CD4-positive, alpha-beta T cell treated with Interleukin-21 for 1 hour (primary cell): Measurements from ENCODE around the gene AP3S2.
"Not testable (repeated sequence)": the region's sequence is repeated elsewhere in the genome, so short reads cannot be mapped to it uniquely, and the experiment has no call there.

Experiments
- DNase-seq: peaks from one replicate; pipeline ENCODE4 v3.0.0-alpha.2; 2020

Gene AP3S2

DNA sequence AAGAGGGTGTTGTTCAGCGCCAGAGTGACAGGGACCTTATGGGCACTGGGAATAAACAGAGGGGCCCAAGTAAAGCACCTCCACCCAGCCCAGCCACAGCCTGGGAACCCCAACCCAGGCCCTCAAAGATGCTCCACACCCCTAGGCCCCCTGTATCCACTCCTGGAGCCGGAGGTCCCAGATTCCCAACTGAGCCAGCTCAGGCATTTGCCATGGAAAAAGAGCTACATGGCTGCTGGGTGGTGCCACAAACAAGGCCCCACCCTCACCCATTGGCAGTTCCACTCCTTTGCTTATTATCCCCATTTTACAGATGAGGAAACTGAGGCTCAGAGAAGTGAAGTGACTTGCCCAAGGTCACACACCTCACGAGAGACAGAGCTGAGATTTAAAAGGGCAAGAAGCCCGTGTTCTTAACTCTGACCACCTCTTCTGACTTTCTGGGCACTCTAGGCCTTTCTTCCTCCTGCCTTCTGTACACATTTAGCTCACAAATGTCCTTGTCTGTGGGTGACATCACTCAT, 96.1 kb downstream of the AP3S2 start:
- no peak for DNase-seq

DNA sequence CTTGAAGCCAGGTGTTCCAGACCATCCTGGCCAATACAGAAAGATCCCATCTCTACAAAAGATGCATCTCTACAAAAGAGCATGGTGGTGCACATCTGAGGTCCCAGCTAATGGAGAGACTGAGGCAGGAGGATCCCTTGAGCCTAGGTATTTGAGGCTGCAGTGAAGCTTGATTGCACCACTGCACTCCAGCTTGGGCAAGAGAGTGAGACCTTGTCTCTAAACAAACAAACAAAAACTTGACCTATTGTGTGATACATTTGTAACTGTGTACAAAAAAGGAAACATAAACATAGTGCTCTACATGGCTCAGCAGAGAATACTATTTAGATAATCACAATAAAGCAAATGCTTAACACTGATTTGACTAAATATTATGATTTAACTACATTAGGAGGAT, 97.8 kb downstream of the AP3S2 start:
- no peak for DNase-seq

DNA sequence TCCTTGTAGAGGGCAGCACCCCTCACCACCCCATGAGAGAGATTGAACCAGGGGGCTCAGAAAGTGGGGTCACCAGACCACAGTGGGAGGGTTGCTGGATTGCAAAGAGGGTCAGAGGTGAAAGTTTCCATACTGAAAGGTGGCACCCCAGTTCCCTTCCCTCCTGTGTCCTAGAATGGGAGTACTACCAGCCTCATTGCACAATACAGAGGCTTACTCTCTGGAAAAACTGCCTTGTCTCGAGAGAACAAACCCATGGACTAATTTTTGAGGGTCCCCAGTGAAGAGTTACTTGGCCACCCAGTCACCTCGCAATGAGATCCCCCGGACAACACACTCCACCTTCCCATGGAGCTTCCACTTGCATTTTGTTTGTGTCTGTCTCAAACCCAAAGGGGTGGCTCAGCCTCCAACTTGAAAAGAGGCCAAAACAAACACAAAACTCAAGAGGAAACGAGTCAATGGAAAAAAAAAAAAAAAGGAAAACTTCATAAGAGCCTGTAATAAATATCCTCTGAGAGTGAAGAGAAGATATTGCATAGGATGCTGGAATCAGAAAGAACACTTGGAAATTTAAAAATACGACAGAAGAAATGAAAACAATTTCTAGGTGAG, 99.1 kb downstream of the AP3S2 start:
- DNase-seq: no peak

DNA sequence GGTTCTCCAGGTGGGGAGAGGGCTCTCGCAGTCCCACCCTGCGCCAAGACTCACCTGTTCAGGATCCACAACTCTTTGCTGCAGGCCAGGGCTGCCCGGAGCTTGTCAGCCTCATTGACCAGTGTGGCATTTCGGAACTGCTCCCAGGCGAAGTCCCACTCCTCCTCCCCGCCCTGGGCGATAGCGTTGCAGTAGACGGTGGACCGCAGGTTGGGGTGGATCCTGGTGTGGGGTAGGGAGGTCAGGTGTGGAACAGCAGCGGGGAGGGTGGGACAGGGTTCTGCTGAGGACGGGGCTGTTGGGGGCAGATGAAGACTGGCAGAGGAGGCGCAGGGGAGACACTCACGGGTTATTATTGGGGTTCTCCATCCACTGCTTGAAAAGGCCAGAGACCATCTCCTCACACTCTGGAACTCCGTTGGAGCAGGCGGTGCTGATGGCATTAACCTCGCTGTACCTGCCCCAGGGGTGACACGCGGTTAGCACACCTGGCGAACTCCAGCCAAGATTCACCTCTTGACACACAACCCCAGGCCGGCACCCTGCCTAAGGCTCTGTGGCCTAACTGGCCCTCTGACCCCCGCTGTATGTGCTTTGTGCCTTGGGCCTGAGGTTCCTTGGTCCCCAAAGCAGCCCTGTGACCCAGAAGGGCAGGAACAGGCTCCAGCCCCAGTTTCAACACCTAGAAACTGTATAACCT, 101.5 kb downstream of the AP3S2 start:
- DNase-seq: no peak

DNA sequence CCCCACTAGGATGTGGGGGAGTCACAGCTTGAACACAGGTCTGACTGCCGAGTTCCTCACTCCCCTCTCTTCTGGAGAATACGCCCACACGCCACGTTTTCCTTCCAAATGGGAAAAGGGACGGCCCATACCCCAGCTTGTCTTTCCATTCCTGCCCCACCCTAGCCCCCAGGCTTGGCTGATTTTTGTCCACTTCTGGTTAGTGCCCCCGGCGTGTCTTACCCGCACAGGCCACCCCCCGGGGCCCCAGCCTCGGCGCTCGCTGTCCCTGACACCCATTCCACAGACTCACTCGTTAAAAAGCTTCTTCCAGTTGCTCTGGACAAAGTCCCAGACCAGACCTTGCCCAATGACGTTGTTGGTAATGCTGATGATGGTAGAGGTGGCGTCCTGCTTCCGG, 103.1 kb downstream of the AP3S2 start:
- DNase-seq: no peak

DNA sequence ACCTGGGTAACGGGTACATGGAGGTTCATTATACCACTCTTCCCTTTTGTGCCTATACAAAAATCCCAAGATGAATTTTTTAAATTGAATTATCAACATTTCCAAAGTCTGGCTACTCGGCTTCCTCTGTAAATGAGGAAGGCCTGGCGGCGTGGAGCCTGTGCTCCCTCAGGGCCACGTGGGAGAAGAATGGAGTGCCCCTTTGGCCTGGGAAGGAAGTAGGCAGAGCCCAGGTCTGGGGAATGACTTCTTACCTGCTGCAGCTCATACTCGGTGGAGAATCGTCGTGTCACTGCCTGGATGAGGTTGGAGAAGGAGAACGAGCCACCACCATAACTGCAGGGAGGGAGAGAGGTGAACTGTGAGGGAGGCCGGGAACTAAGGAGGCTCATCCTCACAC, 103.6 kb downstream of the AP3S2 start:
- no peak for DNase-seq

DNA sequence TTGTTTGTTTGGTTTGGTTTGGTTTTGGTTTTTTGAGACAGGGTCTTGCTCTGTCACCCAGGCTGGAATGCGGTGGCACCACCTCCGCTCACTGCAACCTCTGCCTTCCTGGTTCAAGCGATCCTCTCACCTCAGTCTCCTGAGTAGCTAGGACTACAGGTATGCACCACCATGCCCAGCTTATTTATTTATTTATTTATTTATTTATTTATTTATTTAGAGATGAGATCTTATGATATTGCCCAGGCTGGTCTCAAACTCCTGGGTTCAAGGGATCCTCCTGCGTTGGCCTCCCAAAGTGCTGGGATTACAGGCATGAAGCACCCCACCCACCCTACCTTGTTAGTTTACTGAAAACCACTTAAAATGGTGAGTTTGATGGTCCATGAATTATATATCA, 105.2 kb downstream of the AP3S2 start:
- DNase-seq: not testable (repeated sequence)

DNA sequence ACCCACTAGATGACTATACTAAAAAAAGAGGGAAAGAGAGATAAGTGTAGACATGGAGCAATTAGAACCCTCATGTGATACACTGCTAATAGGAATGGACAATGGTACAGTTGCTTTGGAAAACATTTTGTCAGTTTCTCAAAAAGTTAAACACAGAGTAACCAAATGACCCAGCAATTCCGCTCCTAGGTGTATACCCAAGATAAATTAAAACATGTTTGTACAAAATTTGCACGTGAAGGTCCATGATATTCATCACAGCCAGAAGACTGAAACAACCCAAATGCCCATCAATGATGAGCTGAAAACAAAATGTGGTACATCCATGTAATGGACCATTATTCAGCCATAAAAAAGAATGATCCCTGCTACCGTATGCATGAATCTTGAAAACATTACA, 105.8 kb downstream of the AP3S2 start:
- no peak for DNase-seq

DNA sequence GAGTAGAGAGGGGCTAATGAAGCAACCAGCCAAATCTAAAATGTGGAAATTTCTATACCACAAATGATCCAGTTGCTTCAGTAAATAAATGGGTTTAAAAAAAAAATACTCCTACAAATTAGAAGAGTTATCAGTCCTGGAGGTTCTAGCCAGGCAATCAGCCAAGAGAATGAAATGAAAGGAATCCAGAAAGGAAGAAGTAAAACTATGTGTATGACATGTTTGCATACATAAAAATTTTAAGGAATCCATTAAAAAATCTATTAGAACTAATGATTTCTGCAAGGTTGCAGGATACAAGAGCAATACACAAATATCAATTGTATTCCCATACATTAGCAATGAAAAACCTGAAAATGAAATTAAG, 108.0 kb downstream of the AP3S2 start:
- no peak for DNase-seq

DNA sequence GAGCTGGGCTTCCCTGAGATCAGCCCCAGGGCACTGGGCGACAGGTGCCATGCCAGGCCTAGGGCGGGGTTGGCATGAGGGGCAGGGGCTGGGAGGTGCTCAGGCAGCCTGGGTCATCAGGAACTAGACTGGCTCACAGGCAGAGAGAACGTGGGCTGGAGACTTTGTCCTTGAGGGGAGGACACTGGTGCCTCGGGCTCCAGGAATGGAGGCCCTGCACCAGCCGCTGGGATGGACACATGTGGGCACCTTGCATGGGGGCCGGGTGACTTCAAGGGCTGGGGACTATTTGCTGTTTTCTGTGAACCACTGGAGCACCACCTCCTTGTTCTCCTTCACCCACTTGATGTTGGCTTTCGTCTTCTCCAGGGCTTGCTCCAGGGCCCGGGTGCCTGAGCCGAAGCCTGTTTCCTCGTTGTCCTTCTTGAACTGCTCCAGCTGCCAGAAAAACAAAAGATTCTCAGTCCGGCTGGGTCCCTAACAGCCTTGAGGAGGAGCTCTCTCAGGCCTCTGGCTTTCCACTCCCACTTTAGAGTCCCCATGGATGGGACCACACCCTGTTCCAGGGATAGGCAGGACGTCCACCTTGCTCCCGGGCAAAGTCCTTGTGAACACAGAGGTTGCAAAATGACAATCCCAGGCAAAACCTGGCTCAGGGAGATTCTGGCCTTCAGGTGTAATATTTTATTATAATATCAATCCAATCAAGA, 108.6 kb downstream of the AP3S2 start:
- DNase-seq: no peak

DNA sequence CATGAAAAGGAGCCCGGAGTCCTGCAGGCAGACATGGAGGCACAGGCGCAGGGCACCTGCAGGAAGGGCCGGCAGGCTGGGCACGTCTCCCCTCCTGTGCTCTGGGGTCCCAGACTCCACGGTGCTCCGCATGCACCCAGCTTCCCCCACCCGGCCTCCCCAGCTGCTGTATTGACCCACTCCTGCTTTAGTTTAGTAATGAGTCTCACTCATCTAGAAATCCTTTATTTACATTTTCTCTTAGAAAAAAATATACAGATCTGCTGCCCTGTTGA, 109.2 kb downstream of the AP3S2 start:
- no peak for DNase-seq

DNA sequence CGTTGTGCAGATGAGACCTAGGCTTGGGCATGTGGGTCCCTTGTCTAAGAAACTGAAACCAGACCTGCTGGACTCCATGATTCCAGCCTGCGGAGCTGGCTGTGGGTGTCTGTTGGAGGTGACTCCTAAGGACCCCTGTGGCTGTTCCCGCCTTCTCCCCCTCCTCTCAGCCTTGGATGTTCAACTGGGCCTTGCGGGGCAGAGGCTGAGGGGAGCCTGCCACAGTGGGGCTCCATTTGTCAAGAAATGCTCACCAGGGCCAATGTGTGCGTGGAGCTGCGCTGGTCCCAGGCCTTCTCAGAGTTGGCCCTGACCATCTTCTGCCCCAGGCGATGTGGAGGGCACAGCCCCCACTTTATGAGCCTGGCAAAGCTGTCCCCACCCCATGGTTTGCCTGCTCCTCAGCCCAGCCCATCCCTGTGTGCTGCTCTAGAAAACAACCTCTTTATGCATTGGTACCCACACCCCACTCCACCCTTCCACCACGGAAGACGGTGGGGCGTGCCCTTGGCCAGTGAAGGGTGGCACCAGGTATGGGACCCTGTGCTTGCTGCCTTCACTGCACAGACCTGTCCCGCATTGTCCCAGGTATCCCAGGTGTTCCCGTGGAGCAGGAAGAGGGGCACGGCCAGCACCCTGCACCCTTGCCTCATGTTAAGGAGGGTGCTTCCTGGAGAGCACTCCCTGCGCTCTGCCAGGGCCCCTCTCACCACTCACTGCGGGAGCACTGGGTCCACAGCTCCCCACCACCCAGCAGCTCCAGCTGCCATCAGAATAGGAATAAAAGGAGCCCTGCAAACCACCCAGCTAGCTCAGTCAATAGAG, 109.7 kb downstream of the AP3S2 start:
- DNase-seq: no peak

DNA sequence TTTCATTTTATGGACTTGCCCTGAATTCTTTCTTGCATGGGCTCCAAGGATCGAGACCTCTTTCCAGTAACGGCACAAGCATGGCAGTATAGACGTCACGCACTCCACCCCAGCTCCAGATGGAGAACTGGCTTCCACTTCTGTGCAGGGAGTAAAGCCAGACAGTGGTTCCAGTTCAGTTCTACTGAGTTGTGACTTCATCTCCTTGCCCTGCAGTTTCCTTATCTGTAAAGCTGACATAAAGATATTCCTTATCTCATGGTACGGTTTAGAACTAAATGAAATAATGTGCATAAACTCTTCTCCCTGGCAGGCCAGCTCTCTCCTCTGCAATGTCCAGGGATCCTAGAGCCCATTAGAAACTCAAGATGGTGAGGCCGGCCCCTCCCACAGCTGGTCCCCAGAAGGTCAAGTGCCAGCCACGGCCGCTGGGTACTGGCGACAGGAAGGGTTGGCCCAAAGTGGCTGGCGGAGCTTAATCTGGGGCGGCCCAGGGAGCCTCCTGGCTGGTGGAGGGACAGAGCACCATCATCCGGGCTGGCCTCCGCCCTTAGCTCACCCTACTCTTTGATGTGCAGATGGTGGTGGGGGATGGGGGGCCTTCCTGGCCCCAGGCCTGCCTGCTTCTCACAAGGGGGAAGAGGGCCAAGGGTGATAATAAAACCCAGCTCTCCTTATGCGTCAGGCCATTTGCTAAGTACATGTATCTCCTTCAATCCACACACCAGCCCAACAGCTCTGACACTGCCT, 110.5 kb downstream of the AP3S2 start:
- no peak for DNase-seq

DNA sequence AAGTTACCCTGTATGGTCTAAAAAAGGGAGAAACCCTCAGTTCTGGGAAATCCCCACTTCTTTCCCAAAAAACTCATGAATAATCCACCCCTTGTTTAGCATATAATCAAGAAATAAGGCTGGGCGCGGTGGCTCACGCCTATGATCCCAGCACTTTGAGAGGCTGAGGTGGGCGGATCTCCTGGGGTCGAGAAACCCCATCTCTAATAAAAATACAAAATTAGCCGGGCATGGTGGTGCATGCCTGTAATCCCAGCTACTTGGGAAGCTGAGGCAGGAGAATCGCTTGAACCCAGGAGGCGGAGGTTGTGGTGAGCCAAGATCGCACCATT, 111.2 kb downstream of the AP3S2 start:
- not testable (repeated sequence) for DNase-seq

DNA sequence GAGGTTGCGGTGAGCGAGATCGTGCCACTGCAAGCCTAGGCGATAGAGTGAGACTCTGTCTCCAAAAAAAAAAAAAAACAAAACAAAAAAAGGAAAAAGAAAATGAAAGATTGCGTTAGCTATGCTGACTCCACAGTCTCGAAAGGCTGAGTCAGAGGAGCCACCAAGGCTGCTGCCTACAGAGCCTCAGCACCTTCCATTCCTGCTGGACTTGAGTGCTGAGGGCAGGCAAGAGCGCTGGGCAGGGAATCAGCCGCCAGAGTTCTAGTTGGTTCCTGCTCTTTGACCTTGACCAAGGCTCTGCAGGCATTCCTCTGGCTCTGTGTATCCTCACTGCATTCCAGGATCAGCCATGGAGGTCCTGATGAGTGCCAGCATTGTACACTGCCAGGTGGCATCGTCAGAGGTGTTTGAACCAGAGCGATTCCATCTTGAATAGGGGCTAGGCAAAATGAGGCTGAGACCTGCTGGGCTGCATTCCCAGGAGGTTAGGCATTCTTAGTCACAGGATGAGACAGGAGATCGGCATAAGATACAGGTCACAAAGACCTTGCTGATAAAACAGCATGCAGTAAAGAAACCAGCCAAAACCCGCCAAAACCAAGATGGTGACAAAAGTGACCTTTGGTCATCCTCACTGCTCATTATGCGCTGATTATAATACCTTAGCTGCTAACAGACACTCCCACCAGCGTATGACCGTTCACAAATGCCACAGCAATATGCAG, 111.7 kb downstream of the AP3S2 start:
- peak; percentile 2 for DNase-seq

DNA sequence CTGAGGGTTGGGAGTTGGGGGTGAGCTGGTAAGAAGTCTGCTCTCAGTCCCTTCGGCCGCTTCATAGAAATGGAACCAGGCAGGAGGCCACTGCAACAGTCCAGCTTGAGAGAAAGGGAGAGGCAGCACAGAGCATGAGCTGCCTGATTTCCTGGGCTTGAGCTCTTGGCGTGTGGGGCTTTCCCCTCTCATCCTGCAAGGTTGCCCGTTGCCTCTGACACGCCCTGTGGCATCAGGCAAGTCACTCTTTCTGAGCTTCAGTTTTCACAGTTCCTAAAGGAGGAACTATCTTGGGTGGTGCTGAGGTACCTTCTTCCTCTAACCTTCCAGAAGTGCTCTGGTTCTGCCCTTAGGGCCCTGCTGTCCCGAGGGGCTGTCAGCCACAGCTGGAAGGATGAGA, 112.7 kb downstream of the AP3S2 start:
- peak; percentile 19 for DNase-seq

DNA sequence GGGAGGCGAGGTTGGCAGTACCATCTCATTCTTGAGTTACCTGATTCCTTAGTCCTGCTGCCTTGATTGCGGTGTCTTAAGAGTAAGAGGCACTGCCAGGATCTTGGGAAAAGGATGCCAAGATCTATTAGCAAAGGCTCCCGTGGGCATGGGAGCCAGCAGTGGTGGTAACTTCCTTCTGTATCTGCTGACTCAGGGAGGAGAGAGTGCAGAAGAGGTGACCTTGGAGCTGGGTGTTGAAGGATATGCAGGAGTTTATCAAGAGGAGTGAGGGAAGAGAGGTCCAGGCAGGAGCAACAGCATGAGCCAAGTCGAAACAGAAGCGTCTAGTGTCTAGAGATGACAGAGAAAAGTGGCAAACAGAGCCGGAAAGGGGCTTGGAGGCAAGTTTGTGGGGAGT, 113.2 kb downstream of the AP3S2 start:
- no peak for DNase-seq
